Pancreas (tissue), 10 donors: ENCODE measurements around the gene ISG20L2. TPM values are rescaled to one million over a fixed set of nuclear protein-coding genes. Genes with fewer than 3 reads are reported as not detected.

Experiments
- ATAC-seq, 4 donors: fragments of 200-7000 bp; cut with Tn5 transposase; one replicate each; pipeline versions ENCODE4 v1.8.0 to v1.9.1; 2020; ENCODE audit warnings: mild to moderate bottlenecking in 4 of 4, moderate library complexity in 4 of 4
- DNase-seq, 6 donors: peaks; one replicate each; pipeline ENCODE4 v3.0.0-alpha.2; 2020
- FAIRE-seq: peaks from 2 replicates; lab custom pipeline; 2012; peaks lifted over from hg19 to GRCh38; lab: Jason Lieb, UNC
- H3K27ac ChIP-seq, 4 donors: fragments of 200-600 bp; sonication (generic); 1 replicate in 3 of 4; 2 replicates in 1 of 4; pipeline versions ENCODE4 v1.5.0 to v1.8.0; 2020
- H3K27me3 ChIP-seq, 4 donors: fragments of 200-600 bp; one replicate each; pipeline ENCODE4 v1.8.0; 2021
- H3K36me3 ChIP-seq, 3 donors: fragments of 200-600 bp; sonication (generic) in 1 of 3; one replicate each; pipeline versions ENCODE4 v1.5.0 to v1.8.0; 2020 to 2021
- H3K4me1 ChIP-seq, 3 donors: fragments of 200-600 bp; one replicate each; pipeline ENCODE4 v1.8.0; 2021
- H3K4me3 ChIP-seq, 4 donors: fragments of 200-600 bp; sonication (generic) in 2 of 4; one replicate each; pipeline versions ENCODE4 v1.5.0 to v1.8.0; 2020 to 2021
- H3K9me3 ChIP-seq, 4 donors: fragments of 200-600 bp; one replicate each; pipeline ENCODE4 v1.8.0; 2021
- WGBS, 2 donors: extraction: QIAGEN DNeasy Blood & Tissue Kit; methylation state at CpG; one replicate each; pipeline ENCODE4 v1.1.7; 2013; 5-methylcytosine and 5-hydroxymethylcytosine counted together
- intact Hi-C, 3 donors: fragments of 100-400 bp; cut with DNase I; formaldehyde crosslinking; loops; one replicate each; pipeline versions ENCODE4 v1.11.1 to v1.14.2; 2022
- polyA plus RNA-seq, 2 donors: library from polyadenylated mRNA; stranded (reverse); fragments of 200-250 nt; gene quantifications; one replicate each; pipeline ENCODE4 v1.2.3, GENCODE V29; 2013
- total RNA-seq, 6 donors: library from RNA; stranded (reverse); fragmentation: NEBNext Ultra II Directional in 4 of 6; extraction: Animal tissue kit (Norgen Biotek cat#: 25700) in 4 of 6; gene quantifications; one replicate each; pipeline versions ENCODE4 v1.2.1 to v1.2.4, GENCODE V29; 2021 to 2023
- TF ChIP-seq, protein P1 (sequence below), 4 donors: fragments of 200-600 bp; sonication (generic) in 3 of 4; IDR thresholded peaks; one replicate each; pipeline versions ENCODE4 v1.5.0 to v1.8.0; 2021; ENCODE audit warnings: antibody characterized with exemption in 4 of 4
- donor health status: healthy with polysubstance abuse.
- donor health status: DM: no; HTN: no; CAD: no; lungs with moderate emphysema.
- donor health status: DM: no; HTN: no; CAD: no.
- donor health status: control.
- donor health status: control.
- donor health status: Bipolar disorder and iron deficiency.
- donor health status: DM: yes; HTN: yes; CAD: no.
- donor health status: DM: no; HTN: no; CAD: no.
- donor health status: DM: no; HTN: no; CAD: no.
- donor health status: DM: yes; HTN: yes; CAD: no.

Gene ISG20L2
- total and polyA plus RNA-seq, 8 donors, result 5.2 to 13.2 (median 8.3) TPM

DNA sequence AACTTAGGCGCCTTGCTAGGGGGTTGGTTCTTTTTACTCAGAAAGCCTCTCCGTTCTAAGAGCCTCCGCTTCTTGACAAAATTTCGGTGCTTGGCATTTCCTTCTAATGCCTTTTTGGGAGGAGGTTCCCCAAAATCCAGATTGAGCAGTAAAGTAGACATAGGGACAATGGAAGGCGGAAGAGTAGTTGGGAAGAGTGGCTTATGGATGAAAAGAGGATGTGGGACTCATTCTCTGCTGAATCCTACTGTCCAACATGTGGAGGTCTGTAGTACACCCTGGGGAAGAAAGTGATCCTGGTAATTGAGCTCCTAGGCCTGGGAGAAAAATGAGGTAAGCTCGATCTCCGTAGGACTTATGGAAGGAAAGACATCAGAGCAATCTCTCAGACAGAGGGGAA is 1.1 kb downstream of the ISG20L2 start:
- intact Hi-C loops, result loop anchor here in 2 of 3 donors (5.0 kb wide), 1 partner anchor 35 kb away; no protein-coding TSS in a partner anchor
- 38 to 49% methylated on average over 7 of the region's 7 CpGs for WGBS, 2 donors
- Histone ChIP-seq H3K4me1 (peaks cover 28 to 39% (median 34%) of the 10 kb centered on the region in 3 donors), H3K27me3 (no peaks in the 10 kb centered on the region), H3K27ac (peak overlapping the region in 3 of 4 donors; percentile 91 to 98 (median 96)), H3K4me3 (peak overlapping the region; percentile 61 to 86 (median 70)), H3K9me3 (no peaks in the 10 kb centered on the region), H3K36me3 (peaks cover 10 to 21% (median 11%) of the 10 kb centered on the region in 3 donors)
- TF ChIP-seq, protein P1, sequence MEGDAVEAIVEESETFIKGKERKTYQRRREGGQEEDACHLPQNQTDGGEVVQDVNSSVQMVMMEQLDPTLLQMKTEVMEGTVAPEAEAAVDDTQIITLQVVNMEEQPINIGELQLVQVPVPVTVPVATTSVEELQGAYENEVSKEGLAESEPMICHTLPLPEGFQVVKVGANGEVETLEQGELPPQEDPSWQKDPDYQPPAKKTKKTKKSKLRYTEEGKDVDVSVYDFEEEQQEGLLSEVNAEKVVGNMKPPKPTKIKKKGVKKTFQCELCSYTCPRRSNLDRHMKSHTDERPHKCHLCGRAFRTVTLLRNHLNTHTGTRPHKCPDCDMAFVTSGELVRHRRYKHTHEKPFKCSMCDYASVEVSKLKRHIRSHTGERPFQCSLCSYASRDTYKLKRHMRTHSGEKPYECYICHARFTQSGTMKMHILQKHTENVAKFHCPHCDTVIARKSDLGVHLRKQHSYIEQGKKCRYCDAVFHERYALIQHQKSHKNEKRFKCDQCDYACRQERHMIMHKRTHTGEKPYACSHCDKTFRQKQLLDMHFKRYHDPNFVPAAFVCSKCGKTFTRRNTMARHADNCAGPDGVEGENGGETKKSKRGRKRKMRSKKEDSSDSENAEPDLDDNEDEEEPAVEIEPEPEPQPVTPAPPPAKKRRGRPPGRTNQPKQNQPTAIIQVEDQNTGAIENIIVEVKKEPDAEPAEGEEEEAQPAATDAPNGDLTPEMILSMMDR (IDR thresholded peaks at IDR 0.05), result no peak
- FAIRE-seq, result no peak
- DNase-seq, result no peak
- ATAC-seq, result no peak

DNA sequence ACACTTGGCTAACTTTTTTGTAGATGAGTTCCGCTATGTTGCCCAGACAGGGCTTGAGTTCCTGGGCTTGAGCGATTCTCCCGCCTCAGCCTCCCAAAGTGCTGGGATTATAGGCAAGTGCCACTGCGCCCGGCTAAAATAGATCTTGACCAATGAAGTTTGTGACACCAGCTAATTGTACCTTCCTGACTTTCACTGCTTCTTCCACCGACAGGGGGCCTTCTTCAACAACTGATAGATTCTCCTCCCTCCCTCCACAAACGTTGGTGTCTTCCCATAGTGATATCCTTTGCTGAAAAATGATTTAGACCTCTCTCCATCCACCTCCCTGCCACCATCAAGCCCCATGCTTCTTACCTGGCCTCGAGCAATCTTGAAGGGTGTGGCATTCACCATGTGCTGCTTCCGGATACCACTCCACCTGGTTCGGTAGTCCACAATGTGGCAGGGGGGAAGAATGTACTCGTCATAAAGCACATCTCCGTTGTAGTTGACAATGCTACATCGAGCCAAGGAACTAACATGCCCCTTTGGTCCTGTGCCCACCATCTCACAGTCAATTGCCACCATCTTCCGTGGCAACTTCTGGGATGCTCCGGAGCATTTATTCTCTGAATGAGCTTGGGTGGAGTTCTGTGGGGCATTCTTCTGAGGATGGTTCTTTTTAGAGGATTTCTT is 1.9 kb downstream of the ISG20L2 start:
- no peak for FAIRE-seq
- no peaks in the 10 kb centered on the region for H3K27me3 ChIP-seq
- H3K4me3 ChIP-seq, result peak overlapping the region in 2 of 4 donors; percentile 61 to 86
- no peaks in the 10 kb centered on the region for H3K9me3 ChIP-seq
- intact Hi-C loops, result loop anchor here in 2 of 3 donors (5.0 kb wide), 1 partner anchor 34 kb away; no protein-coding TSS in a partner anchor
- peak in 2 of 4 donors; percentile 14 to 33 for ATAC-seq
- peaks cover 28 to 39% (median 34%) of the 10 kb centered on the region in 3 donors for H3K4me1 ChIP-seq
- TF ChIP-seq, protein P1 (IDR thresholded peaks at IDR 0.05), result peak; percentile 17 to 23 (median 20)
- peaks cover 10 to 26% (median 11%) of the 10 kb centered on the region in 3 donors for H3K36me3 ChIP-seq
- WGBS, 2 donors, result 34 to 41% methylated on average over 15 of the region's 15 CpGs
- no peak for DNase-seq
- H3K27ac ChIP-seq, result no peak overlapping the region

DNA sequence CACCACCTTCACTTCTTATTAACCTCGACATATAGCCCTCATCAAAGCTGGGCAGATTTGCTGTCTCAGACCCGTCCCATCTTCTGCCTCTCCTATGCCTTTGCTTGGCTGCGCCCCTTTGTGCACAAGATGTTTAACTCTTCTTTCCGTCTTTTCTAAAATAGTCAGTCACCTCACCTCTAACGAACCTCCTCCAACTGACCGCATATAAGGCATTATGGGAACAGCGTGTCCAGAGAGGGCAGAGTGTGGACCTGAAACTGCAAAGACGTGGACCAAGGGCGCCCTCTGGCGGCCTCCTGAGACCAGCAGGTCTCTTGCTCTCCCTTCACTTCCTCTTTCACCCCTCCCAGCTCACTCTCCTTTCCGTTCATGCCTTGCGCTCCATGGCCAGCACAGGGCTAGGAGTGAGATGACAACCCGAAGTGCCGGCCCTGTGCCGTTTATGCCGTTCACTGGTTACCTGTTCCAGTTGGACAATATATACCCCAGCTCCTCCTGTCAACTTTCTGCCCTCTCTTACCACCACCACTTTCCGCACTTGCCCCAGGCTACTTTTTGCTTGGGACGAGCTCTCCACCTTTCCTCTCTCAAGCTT is 2.8 kb downstream of the ISG20L2 start:
- FAIRE-seq (no peak), DNase-seq (peak; percentile 81 to 94 (median 90)), ATAC-seq (peak; percentile 59 to 82 (median 77))
- Histone ChIP-seq H3K9me3 (no peaks in the 10 kb centered on the region), H3K27ac (no peak overlapping the region), H3K4me3 (peak overlapping the region in 2 of 4 donors; percentile 19 to 86), H3K4me1 (peaks cover 28 to 39% (median 34%) of the 10 kb centered on the region in 3 donors), H3K36me3 (peaks cover 10 to 29% (median 11%) of the 10 kb centered on the region in 3 donors), H3K27me3 (no peaks in the 10 kb centered on the region)
- WGBS, 2 donors, result 10 to 13% methylated on average over 18 of the region's 18 CpGs
- intact Hi-C loops, result loop anchor here in 2 of 3 donors (5.0 kb wide), 1 partner anchor 33 kb away; no protein-coding TSS in a partner anchor
- TF ChIP-seq, protein P1 (IDR thresholded peaks at IDR 0.05), result peak; percentile 86 to 94 (median 91)

DNA sequence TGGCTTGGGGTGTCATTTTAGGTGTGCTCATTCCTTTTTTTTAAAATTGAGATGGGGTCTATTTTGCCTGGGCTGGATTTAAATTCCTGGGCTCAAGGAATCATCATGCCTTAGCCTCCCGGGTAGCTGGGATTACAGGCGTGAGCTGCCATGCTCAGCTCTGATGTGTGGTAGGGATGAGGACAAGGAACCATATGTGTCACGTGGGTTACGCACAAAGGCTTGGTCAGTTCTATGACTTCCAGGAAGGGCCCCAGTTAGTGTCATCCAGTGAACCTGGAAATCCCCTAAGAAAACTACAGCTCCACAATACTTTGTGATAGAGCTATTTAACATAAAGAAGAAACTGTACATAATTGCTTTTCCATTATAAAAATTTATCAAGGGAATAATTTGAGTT is 7.0 kb downstream of the ISG20L2 start:
- Histone ChIP-seq H3K4me3 (no peak overlapping the region), H3K4me1 (peaks cover 14 to 21% (median 18%) of the 10 kb centered on the region in 3 donors), H3K36me3 (peaks cover 10 to 29% (median 11%) of the 10 kb centered on the region in 3 donors), H3K27me3 (no peaks in the 10 kb centered on the region), H3K9me3 (no peaks in the 10 kb centered on the region), H3K27ac (no peak overlapping the region)
- ATAC-seq, result no peak
- 92 to 95% methylated on average over 4 of the region's 4 CpGs for WGBS, 2 donors
- no peak for DNase-seq
- intact Hi-C loops, result no loop called here
- no peak for FAIRE-seq
- TF ChIP-seq, protein P1 (IDR thresholded peaks at IDR 0.05), result no peak
